GM12878 (cell line): ENCODE results near the gene ZNF764. TPM values are rescaled to one million over a fixed set of nuclear protein-coding genes. Genes with fewer than 3 reads are reported as not detected.

Experiments
- EED ChIP-seq: sonication (generic); IDR thresholded peaks from 2 replicates; pipeline ENCODE4 v1.6.1; 2016; ENCODE audit warnings: antibody characterized with exemption, low read depth
- ESRRA ChIP-seq: IDR thresholded peaks from 2 replicates; pipeline ENCODE4 v1.6.1; 2012; ENCODE audit warnings: mild to moderate bottlenecking, low read length, improper control_type of control experiment
- IRF3 ChIP-seq: fragments of 450-650 bp; IDR thresholded peaks from 2 replicates; pipeline ENCODE4 v1.6.1; 2014; ENCODE audit warnings: mild to moderate bottlenecking
- NBN ChIP-seq: fragments of 450-650 bp; IDR thresholded peaks from 2 replicates; pipeline ENCODE4 v1.6.1; 2016
- NRF1 ChIP-seq: conservative IDR thresholded peaks from 2 replicates; pipeline ENCODE4 v1.6.1; 2011; ENCODE audit warnings: mild to moderate bottlenecking, low read depth, low read length, improper control_type of control experiment
- ZNF622 ChIP-seq: fragments of 450-650 bp; IDR thresholded peaks from 2 replicates; pipeline ENCODE4 v1.6.1; 2017; ENCODE audit warnings: mild to moderate bottlenecking, inconsistent platforms
- polyA plus RNA-seq, 11 experiments: library from polyadenylated mRNA; depleted of rRNA in 4 of 11; unstranded in 6 of 11; stranded (reverse) in 5 of 11; fragments of >200 nt; fragmentation: Nextera tagmentation in 4 of 11; fragmentation: Illumina TruSeq in 1 of 11; extraction: Ambion mirVana in 4 of 11; extraction: Trizol in 1 of 11; gene quantifications; 1 replicate in 1 of 11; 2 replicates in 10 of 11; pipeline versions ENCODE4 v1.2.1 to v1.2.3, GENCODE V29; 2011 to 2016; ENCODE audit warnings: inconsistent platforms in 2 of 11, missing spikeins in 2 of 11, low read depth in 1 of 11
- total RNA-seq, 4 experiments: library from RNA; depleted of rRNA in 3 of 4; stranded (reverse); fragments of >200 nt in 3 of 4; fragmentation: Illumina TruSeq in 1 of 4; extraction: Trizol in 1 of 4; gene quantifications; 2 replicates each; pipeline versions ENCODE4 v1.2.1 to v1.2.3, GENCODE V29; 2013 to 2021
- TF ChIP-seq, protein P1 (sequence below): IDR thresholded peaks from 2 replicates; pipeline ENCODE4 v1.6.1; 2012; ENCODE audit warnings: low read depth, low read length, improper control_type of control experiment
- TF ChIP-seq, protein P2 (sequence below): fragments of 450-650 bp; IDR thresholded peaks from 2 replicates; pipeline ENCODE4 v1.6.1; 2016; ENCODE audit warnings: mild to moderate bottlenecking, moderate library complexity, borderline replicate concordance

ZNF764 gene
- total and polyA plus RNA-seq, 10 of the 15 experiments (the other 5 are each of a cell fraction or from before 2014, with no cell fraction given) = 0.61 to 11.9 (median 3.8) TPM

GRCh38 chr16:30524575-30525568 is 33.3 kb downstream of the ZNF764 start (continued):
- TF ChIP-seq IRF3 (no peak), NBN (no peak), NRF1 (no peak), ZNF622 (no peak), ESRRA (no peak), EED (no peak)
- TF ChIP-seq, protein P1, sequence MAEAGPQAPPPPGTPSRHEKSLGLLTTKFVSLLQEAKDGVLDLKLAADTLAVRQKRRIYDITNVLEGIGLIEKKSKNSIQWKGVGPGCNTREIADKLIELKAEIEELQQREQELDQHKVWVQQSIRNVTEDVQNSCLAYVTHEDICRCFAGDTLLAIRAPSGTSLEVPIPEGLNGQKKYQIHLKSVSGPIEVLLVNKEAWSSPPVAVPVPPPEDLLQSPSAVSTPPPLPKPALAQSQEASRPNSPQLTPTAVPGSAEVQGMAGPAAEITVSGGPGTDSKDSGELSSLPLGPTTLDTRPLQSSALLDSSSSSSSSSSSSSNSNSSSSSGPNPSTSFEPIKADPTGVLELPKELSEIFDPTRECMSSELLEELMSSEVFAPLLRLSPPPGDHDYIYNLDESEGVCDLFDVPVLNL = no peak
- TF ChIP-seq, protein P2, sequence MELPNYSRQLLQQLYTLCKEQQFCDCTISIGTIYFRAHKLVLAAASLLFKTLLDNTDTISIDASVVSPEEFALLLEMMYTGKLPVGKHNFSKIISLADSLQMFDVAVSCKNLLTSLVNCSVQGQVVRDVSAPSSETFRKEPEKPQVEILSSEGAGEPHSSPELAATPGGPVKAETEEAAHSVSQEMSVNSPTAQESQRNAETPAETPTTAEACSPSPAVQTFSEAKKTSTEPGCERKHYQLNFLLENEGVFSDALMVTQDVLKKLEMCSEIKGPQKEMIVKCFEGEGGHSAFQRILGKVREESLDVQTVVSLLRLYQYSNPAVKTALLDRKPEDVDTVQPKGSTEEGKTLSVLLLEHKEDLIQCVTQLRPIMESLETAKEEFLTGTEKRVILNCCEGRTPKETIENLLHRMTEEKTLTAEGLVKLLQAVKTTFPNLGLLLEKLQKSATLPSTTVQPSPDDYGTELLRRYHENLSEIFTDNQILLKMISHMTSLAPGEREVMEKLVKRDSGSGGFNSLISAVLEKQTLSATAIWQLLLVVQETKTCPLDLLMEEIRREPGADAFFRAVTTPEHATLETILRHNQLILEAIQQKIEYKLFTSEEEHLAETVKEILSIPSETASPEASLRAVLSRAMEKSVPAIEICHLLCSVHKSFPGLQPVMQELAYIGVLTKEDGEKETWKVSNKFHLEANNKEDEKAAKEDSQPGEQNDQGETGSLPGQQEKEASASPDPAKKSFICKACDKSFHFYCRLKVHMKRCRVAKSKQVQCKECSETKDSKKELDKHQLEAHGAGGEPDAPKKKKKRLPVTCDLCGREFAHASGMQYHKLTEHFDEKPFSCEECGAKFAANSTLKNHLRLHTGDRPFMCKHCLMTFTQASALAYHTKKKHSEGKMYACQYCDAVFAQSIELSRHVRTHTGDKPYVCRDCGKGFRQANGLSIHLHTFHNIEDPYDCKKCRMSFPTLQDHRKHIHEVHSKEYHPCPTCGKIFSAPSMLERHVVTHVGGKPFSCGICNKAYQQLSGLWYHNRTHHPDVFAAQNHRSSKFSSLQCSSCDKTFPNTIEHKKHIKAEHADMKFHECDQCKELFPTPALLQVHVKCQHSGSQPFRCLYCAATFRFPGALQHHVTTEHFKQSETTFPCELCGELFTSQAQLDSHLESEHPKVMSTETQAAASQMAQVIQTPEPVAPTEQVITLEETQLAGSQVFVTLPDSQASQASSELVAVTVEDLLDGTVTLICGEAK = no peak
